H4 (cell line): ENCODE measurements around the gene PPIA. TPM values are rescaled to one million over a fixed set of nuclear protein-coding genes. Genes with fewer than 3 reads are reported as not detected.
A peak's percentile ranks its signal among the peaks of the same experiment; 100 is the strongest.
"Not testable (repeated sequence)": the region's sequence is repeated elsewhere in the genome, so short reads cannot be mapped to it uniquely, and the experiment has no call there.

ENCODE experiments used
- DNase-seq: peaks from one replicate; pipeline ENCODE4 v3.0.0-alpha.2; 2015; ENCODE audit warnings: low spot score
- total RNA-seq: library from RNA; depleted of rRNA; stranded (reverse); fragments of >200 nt; shearing (Covaris generic); gene quantifications from 2 replicates; pipeline ENCODE4 v1.2.3, GENCODE V29; 2014; rRNA removed

Gene PPIA
- total RNA-seq, 1 experiment from 2014 or later: 15,820 TPM

DNA sequence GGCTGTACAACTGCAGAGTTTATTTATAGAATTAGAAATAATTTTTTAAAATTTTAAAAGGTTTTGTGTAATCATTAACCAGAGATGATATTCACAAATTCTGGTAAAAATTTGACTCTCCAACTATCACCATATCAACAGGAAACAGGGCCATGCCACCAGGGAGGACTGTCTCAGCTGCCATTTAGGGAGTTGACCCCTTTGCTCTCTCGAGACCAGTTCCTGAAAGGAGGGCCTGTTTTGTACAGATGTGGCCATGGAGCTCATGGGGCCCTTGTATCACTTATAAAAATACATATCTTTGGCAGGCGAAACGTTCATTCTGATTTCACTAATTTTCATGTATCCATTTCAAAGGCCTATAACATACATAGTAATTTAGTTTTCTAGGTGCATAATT lies 31.1 kb downstream of the PPIA start:
- DNase-seq: no peak

GRCh38 chr7:44838751-44839150 lies 42.3 kb downstream of the PPIA start:
- no peak for DNase-seq

- DNase-seq: not testable (repeated sequence)
Measured at GRCh38 chr7:44842675-44843074, 46.2 kb downstream of the PPIA start.

GRCh38 chr7:44843440-44843839 lies 47.0 kb downstream of the PPIA start:
- DNase-seq: not testable (repeated sequence)

GRCh38 chr7:44845451-44845850 lies 49.0 kb downstream of the PPIA start:
- DNase-seq: no peak

- not testable (repeated sequence) for DNase-seq
Measured at GRCh38 chr7:44846390-44846789, 49.9 kb downstream of the PPIA start.

- no peak for DNase-seq
Measured at GRCh38 chr7:44846816-44847508, 50.5 kb downstream of the PPIA start.

DNA sequence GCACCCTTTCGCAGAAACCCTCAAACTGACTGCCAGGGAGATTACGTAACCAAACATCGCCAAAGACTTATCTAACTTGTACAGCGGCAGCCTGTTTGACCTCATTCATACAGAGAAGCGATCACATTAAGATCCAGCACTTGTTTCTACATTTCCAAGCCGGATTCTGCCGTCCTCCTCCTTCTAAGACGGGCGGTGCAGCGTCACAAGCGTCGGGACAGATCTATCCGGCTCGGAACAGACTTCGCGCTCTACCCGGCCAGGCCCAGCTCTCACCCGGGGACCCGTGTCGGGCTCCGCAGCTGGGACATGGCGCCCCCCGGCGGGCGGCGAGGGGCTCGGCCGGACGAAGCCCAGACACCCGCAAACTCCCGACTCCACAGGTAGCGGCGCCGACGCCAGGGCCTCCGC lies 51.0 kb downstream of the PPIA start:
- DNase-seq: peak; percentile 86

GRCh38 chr7:44847920-44848634 lies 51.6 kb downstream of the PPIA start, which contains the start of gene H2AZ2:
Gene H2AZ2, minus strand, starts transcription at chr7:44848087. Its CDS starts 116 bp downstream, at chr7:44847971.
- DNase-seq: peak; percentile 100

- DNase-seq: no peak
Measured at GRCh38 chr7:44849259-44849884, 52.9 kb downstream of the PPIA start.

DNA sequence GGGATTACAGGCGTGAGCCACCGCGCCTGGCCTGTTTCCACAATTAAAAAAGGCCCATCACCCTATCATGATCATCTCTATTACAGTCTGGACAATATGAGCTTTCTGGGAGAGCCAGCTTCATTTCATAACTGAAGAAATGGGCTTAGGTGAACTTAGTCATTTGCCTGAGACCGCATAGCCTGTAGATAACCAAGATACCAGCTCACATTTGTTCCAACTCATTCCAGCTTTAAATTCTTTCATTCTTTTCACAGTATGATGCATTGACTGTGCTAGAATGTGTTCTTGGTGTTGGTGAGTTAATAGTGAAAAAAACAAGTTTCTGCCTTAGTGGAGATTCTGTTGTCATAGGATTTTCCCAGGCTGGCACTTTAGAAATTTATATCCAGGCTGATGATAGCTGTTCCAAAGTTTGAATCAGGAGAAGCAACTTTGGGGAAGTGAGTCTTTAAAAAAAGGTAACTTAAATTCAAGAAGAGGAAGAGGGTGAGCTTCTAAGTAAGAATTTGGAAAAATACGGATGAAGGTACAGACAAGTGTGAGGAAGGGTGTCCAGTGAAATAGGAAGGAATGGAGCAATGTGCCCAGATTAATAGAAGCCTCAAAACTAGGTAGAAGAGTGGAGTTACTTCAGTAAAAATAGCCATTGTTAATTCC lies 53.5 kb downstream of the PPIA start:
- no peak for DNase-seq

GRCh38 chr7:44852590-44852989 lies 56.1 kb downstream of the PPIA start:
- DNase-seq: no peak

Other genes with a start within 250 kb of the PPIA start
- 166 and 182 TPM in 2 replicates for gene DDX56, start 222.8 kb upstream of the PPIA start, total RNA-seq
- 289 and 353 TPM in 2 replicates for gene TMED4, start 214.4 kb upstream of the PPIA start, total RNA-seq
- 67.1 and 93.7 TPM in 2 replicates for gene OGDH, start 190.1 kb upstream of the PPIA start, total RNA-seq
- gene ZMIZ2, start 47.8 kb upstream of the PPIA start, total RNA-seq: 3.9 and 4.6 TPM in 2 replicates
- 875 and 937 TPM in 2 replicates for gene H2AZ2, start 51.4 kb downstream of the PPIA start, total RNA-seq
- 19.8 and 21.1 TPM in 2 replicates for gene PURB, start 88.8 kb downstream of the PPIA start, total RNA-seq
- not detected in 2 replicates for gene MYO1G, start 182.3 kb downstream of the PPIA start, total RNA-seq
- gene CCM2, start 203.5 kb downstream of the PPIA start, total RNA-seq: 61.5 and 78.6 TPM in 2 replicates